GM18519 (cell line): ENCODE results near the gene LCP2.
A peak's percentile ranks its signal among the peaks of the same experiment; 100 is the strongest.

Experiments
- ATAC-seq: cut with Tn5 transposase; IDR thresholded peaks from one replicate; pipeline ENCODE4 v1.9.1; 2021; ENCODE audit warnings: mild to moderate bottlenecking, moderate library complexity; ENCODE audit not compliant: unreplicated experiment, low FRiP score

The LCP2 gene

DNA sequence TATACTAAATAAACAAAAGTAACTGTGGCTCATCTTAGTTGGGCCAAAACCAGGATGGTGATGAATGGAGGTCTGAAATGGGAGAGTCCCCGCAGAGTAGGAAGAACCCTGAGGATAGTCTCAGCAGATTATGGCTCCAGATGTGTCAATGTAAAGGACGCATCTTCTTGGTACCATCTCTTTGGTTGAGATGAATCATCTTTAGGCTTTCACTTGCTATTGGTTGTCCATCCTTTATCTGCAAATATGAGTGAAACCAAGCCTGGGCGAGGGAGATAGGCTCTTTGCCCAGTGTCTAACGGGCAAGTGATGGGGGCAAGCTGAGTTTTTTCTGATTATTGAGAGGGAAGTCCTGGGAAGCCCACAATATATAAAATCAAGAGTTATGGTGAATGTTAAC is 19.4 kb upstream of the LCP2 start:
- no peak for ATAC-seq

GRCh38 chr5:170315154-170315553 is 17.6 kb upstream of the LCP2 start:
- ATAC-seq: no peak

DNA sequence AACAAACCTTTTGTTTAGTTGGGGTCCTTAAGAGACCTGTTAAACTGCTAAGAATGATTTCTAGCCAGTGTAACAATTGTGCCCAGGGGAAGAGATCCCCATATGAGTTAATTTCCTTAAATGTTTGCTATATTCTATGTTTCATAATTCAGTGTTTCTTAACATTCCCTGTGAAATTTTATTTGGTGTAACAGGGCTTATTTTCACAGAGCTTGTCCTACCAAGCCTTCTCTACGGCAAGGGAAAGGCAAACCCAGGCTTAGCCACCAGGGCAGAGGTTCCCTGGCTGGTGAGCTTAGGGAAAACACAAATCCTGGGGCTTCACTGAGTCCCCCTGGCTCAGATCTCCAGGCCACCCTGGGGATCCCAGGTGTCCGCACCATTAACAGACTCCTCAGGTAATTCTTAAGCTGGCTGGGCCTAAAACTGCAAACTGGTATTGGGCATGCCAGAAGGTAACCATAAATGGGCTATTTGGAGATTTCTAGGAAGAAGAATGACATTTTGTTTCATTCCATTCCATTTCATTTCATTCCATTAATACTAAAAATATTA is 17.0 kb upstream of the LCP2 start:
- ATAC-seq: no peak

- no peak for ATAC-seq
Measured at GRCh38 chr5:170313816-170314215, 16.2 kb upstream of the LCP2 start.

GRCh38 chr5:170313344-170313743 is 15.8 kb upstream of the LCP2 start:
- no peak for ATAC-seq

DNA sequence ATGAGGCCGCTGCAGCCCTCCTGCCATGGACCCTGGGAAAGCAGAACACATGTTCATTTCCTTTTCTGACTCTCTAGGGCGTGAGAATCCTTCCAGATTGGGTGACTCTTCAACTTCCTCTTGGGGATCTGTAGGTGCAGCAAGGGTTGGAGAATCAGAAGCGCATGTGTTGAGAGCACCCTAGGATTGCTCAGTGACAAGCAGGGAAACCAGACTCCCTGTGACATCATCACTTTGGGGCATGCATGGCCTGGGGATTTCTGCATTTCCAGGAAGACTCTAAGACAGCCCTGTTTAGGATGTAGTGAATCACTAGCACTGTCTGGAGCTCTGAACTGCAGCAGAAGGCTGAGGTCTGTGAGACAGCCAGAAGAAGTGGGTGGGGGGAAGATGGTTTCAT is 15.1 kb upstream of the LCP2 start:
- ATAC-seq: peak; percentile 52

DNA sequence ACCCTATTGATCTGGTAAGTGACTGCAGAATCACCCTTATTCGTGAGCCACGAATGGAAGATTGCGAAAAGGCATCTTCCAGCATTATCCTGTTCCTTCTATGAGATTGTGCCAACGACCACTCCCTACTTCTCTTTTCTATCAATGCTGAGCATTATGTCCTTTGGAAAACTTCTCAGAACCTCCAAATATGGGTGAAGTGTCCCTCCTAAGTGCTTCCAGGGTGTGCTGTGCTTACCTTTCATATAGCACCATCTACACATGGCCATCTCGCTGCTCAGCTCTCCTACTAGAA is 14.7 kb upstream of the LCP2 start:
- ATAC-seq: no peak

- ATAC-seq: no peak
Measured at GRCh38 chr5:170311511-170312300, 14.1 kb upstream of the LCP2 start.

DNA sequence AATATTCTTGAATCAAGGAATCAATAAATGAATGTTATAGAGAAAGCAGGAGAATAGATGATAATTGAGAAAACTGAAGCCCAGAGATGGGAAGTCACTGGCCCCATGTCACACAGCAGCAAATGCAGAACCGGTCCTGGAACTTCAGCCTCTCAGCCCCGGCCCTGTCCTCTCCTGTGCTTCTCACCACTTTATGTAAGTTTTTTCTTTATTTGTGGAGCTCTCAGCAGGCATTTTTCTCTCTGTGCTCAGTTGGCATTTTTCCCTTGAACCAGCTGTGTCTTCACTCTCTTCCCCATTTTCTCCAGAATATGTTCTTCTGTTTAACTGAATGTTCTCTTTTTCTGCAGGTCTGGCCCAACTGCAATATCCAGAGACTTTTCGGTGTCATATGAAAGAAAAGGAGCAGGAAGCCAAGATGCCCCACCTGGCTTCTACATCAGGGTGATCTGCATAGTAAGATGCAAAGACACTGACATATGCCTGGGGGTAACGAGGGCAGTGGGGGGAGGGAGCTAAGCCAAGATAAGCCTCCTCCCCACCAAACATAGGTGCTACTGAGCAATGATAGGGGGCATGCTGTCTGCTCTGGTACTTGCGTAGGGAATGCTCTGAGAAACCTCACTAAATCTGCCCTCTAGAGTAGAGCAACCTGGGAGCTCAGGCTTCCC is 12.8 kb upstream of the LCP2 start:
- ATAC-seq: no peak

DNA sequence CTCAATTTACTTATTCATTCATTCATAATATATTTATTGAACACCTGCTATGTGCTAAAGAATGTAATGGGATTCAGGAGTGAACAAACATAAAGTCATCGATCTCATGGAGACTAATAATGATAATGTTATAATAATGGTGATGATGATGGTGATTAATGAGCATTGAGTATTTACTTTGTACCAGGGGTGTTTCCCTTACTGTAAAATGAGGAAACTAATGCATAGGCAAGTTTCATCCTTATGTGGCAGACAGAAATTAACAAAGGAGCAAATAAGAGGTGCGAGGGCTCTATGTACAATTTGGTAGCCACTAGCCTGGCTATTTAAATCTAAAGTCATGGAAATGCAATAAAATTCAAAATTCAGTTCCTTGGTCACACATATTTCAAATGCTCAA is 11.1 kb upstream of the LCP2 start:
- ATAC-seq: no peak

DNA sequence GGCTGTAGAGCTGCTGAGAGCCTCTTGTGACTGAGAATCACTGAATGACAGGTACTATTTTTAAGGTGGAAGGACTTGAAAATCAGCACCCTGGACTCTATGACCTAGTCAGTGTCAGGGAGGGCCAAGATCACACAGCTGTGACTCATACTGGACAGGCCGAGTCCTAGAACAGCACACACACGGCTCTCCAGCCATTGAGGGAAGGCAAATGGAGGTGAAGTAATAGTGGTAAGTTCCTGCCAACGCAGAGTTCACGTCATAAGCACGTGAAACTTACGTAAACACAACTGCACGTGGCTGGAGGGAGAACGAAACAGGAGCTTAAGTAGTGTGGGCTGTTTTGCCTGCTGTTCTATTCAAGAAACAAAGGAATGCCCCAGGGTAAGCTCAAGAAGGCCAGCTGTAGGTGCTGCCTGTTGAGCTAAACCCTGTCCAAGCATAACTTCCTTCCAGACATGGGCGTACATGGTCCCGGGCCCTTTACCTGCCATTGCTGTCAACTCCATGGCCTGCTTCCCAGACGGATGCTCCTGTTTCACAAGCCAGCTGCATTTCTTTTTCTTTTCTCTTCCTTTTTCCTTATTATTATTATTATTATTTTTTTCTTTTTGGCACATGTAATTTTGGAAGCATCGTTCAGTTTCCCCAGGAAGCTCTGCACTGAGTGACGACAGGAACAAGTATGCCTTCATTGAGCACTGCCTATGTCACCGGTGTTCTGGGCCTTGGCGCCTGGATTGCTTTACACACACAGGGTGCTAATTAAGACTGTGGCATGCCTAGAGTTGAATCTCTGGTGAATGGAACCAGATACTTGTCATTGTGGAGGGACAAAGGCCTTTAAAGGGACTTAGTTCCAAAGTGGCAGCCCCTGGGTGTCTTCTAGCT is 10.2 kb upstream of the LCP2 start:
- no peak for ATAC-seq

DNA sequence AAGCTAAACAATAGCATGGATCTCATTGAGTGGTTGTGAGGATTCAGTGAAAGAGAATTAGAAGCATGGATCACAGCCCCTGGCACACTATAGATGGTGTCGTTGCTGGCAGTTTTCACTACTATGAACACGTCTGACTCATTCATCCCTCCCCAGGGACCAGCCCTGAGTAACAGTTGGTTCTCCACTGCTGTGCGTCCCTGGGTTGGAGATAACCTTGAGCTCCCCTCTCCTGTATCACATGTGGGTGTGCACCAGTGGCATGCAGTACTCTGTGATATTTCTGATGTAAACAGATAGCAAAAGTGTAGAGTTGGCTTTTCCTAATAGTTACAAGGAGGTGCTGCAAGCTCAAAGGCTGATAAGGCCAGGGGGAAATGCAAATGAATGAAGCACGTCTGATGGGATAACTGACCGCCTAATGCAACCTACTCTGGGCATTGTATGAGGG is 8.8 kb upstream of the LCP2 start:
- ATAC-seq: peak; percentile 63

DNA sequence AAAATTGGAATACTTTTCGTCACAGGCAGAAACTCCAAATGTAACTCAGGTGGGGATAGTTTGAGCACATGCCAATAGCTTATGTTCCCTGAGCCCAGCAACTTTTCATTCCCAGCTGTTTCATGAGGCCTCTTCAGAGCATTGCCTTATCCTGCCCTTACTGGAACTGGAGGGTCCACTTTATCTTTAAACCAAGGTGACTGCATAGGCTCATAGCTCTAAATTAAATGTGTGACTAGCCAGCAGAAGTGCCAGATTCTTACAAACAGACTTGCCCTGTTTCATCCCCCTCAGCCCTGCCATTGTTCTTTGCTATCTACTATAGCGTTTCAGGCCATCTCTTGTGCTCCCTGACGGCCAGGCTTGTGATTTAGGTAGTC is 8.1 kb upstream of the LCP2 start:
- ATAC-seq: no peak

DNA sequence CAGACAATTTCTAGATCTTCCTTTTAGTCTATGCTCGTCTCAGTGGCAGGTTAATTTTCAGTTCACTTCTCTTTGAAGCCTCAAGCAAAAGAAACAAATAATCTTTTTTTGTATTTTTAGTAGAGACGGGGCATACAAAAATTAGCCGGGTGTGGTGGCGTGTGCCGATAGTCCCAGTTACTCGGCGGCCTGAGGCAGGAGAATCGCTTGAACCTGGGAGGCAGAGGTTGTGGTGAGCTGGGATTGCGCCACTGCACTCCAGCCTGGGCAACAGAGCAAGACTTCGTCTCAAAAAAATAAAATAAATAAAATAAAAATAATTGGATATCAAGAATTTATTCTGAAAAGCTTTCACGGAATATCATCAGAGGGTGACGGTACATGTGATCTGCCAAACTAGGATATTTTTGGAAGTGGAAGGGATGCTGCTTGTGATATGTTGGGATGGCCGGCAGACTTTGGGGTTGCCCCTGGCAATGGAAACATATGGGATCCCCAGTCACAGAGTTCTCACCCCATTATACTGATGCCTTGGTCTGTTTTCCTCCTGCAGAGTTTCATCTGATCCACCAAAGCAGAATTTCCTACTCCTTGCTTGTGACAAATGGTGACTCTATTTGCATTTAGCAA is 7.6 kb upstream of the LCP2 start:
- ATAC-seq: no peak

GRCh38 chr5:170303549-170303948 is 6.0 kb upstream of the LCP2 start:
- no peak for ATAC-seq

- ATAC-seq: peak; percentile 77
Measured at GRCh38 chr5:170302653-170303501, 5.3 kb upstream of the LCP2 start.

DNA sequence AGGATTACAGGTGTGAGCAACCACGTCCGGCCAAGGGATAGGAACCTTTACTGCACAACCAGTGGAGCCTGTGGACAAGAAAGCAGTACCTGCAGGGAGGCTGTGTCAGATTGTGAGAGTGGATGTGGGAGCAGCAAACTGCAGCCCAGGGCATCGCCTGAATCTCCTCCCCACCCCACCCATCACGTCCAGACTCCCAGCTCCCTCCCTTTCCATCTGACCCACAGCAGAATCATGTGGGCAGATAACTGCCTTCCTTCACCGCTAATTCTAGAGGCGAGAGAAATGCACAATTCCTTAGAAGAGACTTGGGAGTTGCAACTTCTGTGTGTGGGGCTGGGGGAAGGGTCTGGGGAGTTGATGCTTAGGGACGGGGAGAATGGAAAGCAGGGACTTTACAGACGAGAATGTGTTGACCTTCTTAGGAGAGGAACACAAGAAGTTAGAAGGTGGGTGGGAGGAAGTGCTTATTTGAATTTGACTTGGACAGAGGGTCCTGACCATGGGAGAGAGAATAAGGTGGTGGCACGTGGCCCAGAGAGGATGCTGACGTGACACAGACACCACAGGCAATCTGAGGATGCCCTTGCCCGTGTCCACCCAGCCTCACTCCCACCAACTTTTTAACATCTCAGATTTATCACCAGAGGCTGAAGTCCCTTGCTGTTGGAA is 4.5 kb upstream of the LCP2 start:
- no peak for ATAC-seq

GRCh38 chr5:170301149-170301548 is 3.6 kb upstream of the LCP2 start:
- ATAC-seq: no peak

DNA sequence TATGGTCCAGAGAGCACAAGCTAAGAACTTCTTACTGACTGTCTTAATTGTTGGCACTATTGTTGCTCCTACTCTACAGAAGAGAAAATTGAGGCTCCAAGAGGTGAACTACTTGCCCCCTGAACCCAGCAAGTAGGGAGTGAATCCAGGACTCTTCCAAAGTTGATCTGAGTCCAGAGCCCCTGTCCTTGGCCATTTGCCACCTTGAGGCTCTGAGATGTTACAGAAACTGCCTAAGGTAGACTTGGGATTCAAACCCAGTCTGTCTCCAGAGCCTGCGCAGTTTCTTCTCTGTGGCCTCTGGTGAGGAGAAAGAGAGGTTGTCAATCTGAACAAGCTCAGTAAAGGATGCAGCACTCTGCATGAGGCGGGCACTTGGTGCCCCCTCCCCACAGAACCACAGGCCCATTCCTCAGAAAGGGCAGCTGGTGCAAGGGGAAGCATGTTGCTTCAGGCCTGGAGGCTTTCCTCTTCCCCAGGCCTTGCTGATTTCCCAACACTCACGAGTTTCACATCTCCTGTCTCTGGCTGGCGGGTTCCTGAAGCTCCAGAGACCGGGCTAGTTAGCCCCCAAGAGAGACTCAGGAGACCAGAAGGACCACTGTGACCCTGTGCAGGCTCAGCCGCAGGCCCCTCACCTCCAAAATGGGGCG is 2.9 kb upstream of the LCP2 start:
- ATAC-seq: no peak
